ENCODE results near the gene NCAPG2.

NCAPG2 gene

DNA sequence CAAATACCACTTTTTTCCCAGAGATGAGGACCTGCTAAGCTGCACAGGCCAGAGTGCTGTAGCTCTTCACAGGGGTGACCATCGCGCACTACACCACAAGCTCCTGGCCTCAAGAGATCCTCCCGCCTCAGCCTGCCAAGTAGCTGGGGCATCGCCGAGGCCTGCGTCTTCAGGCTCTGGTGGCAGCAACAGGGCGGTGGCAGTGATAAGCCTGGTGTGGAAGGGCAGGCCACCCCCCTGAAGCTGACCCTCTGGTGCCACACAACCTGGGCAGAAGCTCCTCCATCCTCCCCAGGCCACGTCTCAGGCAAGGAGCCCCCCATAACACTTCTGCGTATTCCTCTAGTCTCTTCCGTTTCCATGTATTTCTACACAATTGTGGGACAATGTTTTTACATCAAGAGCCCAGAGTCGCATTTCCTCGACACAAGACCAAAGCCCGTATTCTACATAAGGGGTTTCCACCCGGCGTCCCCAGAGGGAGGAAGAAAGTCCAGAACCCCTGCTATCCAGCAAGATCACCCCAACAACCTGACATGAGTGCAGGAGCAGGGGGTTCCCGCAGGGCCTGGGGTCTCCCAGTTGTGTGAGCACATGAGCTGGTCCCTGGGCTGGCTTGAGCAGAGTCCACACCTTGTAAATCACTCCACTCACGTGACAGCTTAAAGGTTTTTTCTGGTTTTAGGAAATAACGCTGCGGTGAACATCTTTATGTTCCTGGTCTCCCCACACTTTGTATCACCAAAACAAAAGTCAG is 37.6 kb upstream of the NCAPG2 start:
- TF ChIP-seq, protein P1, sequence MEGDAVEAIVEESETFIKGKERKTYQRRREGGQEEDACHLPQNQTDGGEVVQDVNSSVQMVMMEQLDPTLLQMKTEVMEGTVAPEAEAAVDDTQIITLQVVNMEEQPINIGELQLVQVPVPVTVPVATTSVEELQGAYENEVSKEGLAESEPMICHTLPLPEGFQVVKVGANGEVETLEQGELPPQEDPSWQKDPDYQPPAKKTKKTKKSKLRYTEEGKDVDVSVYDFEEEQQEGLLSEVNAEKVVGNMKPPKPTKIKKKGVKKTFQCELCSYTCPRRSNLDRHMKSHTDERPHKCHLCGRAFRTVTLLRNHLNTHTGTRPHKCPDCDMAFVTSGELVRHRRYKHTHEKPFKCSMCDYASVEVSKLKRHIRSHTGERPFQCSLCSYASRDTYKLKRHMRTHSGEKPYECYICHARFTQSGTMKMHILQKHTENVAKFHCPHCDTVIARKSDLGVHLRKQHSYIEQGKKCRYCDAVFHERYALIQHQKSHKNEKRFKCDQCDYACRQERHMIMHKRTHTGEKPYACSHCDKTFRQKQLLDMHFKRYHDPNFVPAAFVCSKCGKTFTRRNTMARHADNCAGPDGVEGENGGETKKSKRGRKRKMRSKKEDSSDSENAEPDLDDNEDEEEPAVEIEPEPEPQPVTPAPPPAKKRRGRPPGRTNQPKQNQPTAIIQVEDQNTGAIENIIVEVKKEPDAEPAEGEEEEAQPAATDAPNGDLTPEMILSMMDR (conservative IDR thresholded peaks at IDR 0.05; ENCODE audit: control insufficient read depth, insufficient read depth, low read depth, low read length), result no peak
- no peak overlapping the region for H3K4me3 ChIP-seq (ENCODE audit: control insufficient read depth, low read depth, low read length)
- DNase-seq (ENCODE audit: low read depth), result no peak

DNA sequence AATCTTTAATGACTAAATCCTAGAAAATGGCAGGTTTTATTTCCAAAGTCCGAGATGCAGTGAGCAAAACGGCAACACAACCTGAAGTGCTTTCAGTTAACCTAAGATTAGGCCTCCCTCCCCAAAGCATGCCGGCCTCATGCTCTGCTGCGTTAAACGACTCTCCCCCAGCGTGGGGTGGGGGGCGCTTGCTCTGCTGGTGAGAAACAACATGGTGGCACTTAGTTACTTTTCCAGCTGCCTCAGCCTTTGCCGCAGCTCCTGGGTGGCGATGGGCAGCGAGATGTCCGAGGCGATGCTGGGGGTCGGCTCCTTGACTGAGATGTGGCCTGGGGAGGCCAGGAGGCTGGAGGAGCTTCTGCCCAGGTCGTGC is 36.7 kb upstream of the NCAPG2 start:
- no peak for DNase-seq (ENCODE audit: low read depth)
- TF ChIP-seq, protein P1 (conservative IDR thresholded peaks at IDR 0.05; ENCODE audit: control insufficient read depth, insufficient read depth, low read depth, low read length), result no peak
- H3K4me3 ChIP-seq (ENCODE audit: control insufficient read depth, low read depth, low read length), result no peak overlapping the region

DNA sequence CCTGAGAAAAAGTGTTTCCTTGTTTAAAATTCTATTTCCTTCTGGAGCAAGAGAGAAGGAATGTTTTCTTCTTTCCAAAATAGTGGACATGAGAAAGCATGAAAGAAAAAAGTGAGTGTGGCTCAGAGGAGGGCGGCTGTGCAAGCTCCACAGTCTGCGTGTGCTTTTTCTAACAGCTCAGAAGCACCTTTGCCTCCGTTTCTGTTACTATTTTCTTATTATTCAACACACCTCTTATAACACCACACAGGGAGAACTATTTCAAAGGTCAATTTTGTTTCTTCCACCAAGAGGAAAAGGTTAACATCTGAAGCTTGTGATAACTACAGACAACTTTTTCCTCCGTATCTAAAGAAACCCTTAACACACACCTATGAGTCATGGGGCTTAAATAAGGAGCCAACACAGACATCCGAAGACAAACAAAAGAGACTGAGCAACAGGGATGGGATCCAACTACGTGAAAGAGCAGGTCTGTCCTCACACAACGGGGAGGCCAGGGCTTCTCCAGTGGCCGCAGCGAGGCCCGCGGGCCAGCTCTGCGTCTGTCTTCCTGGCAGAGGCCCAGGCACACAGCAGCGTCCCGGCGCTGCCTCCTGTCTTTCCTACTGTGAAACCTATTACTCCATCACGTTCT is 36.2 kb upstream of the NCAPG2 start:
- TF ChIP-seq, protein P1 (conservative IDR thresholded peaks at IDR 0.05; ENCODE audit: control insufficient read depth, insufficient read depth, low read depth, low read length), result peak; percentile 13
- no peak overlapping the region for H3K4me3 ChIP-seq (ENCODE audit: control insufficient read depth, low read depth, low read length)
- peak; percentile 96 for DNase-seq (ENCODE audit: low read depth)

DNA sequence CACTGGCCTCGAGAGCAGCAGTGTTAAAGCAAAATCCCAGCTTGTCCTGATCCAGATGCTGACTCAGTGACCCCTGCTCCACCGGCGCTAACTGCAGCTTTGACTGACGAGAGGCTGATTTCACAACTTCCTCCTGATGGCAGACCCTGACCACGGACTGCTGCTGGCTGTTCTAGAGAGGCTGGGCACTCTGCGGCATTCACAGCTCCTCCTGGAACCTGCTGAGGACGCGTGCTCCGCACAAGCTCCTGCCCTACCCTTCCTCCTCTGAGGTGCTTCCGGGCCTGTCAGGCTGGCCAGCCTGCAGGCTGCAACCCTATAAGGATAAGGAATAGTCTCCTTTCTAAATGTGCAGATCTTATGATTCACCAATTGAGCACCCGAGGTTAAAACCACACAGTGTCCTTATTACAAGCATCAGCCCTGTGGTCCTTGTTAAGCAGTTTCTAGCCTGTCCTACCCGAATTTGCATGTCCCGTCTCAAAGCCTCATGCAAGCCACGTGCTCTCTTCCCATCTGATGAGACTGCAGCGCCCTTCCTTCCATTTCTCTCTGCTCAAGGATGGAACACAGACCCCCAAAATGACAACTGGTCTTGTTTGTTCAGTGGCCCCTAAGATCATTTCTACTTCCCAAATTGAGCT is 35.5 kb upstream of the NCAPG2 start:
- TF ChIP-seq, protein P1 (conservative IDR thresholded peaks at IDR 0.05; ENCODE audit: control insufficient read depth, insufficient read depth, low read depth, low read length), result no peak
- DNase-seq (ENCODE audit: low read depth), result peak; percentile 94
- H3K4me3 ChIP-seq (ENCODE audit: control insufficient read depth, low read depth, low read length), result no peak overlapping the region

DNA sequence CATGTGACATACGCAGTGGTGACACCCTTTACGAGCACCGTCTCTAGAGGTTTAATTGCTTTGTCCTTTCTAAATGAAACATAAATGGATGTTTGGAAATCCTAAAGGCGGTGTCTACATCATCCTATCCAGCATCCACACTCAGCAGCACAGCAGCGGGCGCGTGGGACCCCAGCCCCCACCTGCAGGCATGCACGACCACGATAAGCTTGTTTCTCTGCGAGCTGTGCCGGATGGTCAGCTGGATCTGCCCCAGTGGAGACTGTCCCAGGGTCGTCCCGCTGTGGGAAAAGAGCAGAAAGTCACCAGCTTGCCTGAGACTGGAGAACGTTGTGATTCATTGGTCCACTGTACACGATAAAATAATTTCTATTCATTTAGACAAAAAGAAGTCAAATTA is 34.2 kb upstream of the NCAPG2 start:
- DNase-seq (ENCODE audit: low read depth), result no peak
- TF ChIP-seq, protein P1 (conservative IDR thresholded peaks at IDR 0.05; ENCODE audit: control insufficient read depth, insufficient read depth, low read depth, low read length), result no peak

GRCh38 chr7:158737064-158737695 is 32.6 kb upstream of the NCAPG2 start:
- TF ChIP-seq, protein P1 (conservative IDR thresholded peaks at IDR 0.05; ENCODE audit: control insufficient read depth, insufficient read depth, low read depth, low read length), result no peak
- H3K4me3 ChIP-seq (ENCODE audit: control insufficient read depth, low read depth, low read length), result no peak overlapping the region
- DNase-seq (ENCODE audit: low read depth), result no peak

More for the DNA sequence above, 34.2 kb upstream of the NCAPG2 start:
- H3K4me3 ChIP-seq (ENCODE audit: control insufficient read depth, low read depth, low read length), result no peak overlapping the region
